C4-2B (cell line): ENCODE measurements around the gene THUMPD3.

Experiments
- CTCF ChIP-seq: fragments of 450-650 bp; conservative IDR thresholded peaks from 2 replicates; pipeline ENCODE4 v1.5.1; 2017; ENCODE audit warnings: mild to moderate bottlenecking
- ZFX ChIP-seq: fragments of 450-650 bp; IDR thresholded peaks from 2 replicates; pipeline ENCODE4 v1.6.1; 2017

GRCh38 chr3:9399746-9400145 lies 36.9 kb downstream of the THUMPD3 start:
- TF ChIP-seq CTCF (no peak), ZFX (no peak)
